ENCODE results near the gene PKD2. TPM values are rescaled to one million over a fixed set of nuclear protein-coding genes. Genes with fewer than 3 reads are reported as not detected.

The PKD2 gene
- total and polyA plus RNA-seq, 2 of the 13 experiments (the other 11 are each of a cell fraction or from before 2014, with no cell fraction given) = 5.6 to 9.1 TPM

GRCh38 chr4:88054901-88055300, 47.5 kb downstream of the PKD2 start (continued):
- peak; percentile 34; the same call in 1 of the 2 replicates for TF ChIP-seq THRA (CRISPR knock-in tag; IDR thresholded peaks at IDR 0.05; ENCODE audit: borderline replicate concordance)

- CTCF ChIA-PET (ENCODE audit: low intra/inter-chr PET ratio, low total read pairs) = interaction anchor here (1.2 kb wide), 1 partner anchor 154 kb away, joined by 4 read pairs; no protein-coding TSS in a partner anchor
- Histone ChIP-seq H3K79me2 (ENCODE audit: insufficient read depth, low read length) (no peaks in the 10 kb centered on the region), H3K4me2 (ENCODE audit: low read depth, low read length) (no peak overlapping the region), H3K36me3 (replicated peaks in 1 of 2; ENCODE audit: control insufficient read depth in 1 of 2, insufficient read depth in 2 of 2, low read length in 2 of 2) (0 out of 5 replicates have a peak, but pooled peaks cover 0 to 2% of the 10 kb centered on the region in 2 experiments), H3K27ac (ENCODE audit: extremely low read length, insufficient read depth, low read length) (no peak overlapping the region), H4K20me1 (ENCODE audit: insufficient read depth, low read length) (no peaks in the 10 kb centered on the region), H3K9me3 (ENCODE audit: low read length) (no peaks in the 10 kb centered on the region), H2AFZ (ENCODE audit: low read length) (no peak overlapping the region), H3K4me1 (ENCODE audit: insufficient read depth, low read length) (peaks cover 20% of the 10 kb centered on the region), H3K27me3 (ENCODE audit: control insufficient read depth in 1 of 2, insufficient read depth in 2 of 2, low read length in 2 of 2) (no peaks in the 10 kb centered on the region), H3K4me3 (replicated peaks in 1 of 3; ENCODE audit: insufficient read depth in 1 of 3, low read depth in 2 of 3, low read length in 3 of 3) (no peak overlapping the region), H3K9ac (ENCODE audit: insufficient read depth, low read depth, low read length) (no peak overlapping the region)
- TF ChIP-seq ARNT2 (CRISPR knock-in tag; IDR thresholded peaks at IDR 0.05; ENCODE audit: low read depth) = no peak
- no peak for TF ChIP-seq ZNF670 (CRISPR knock-in tag; IDR thresholded peaks at IDR 0.05; ENCODE audit: borderline replicate concordance)
- TF ChIP-seq MAFF (IDR thresholded peaks at IDR 0.05; ENCODE audit: low read depth, low read length) = peak; percentile 92
- no peak for TF ChIP-seq ZNF598 (CRISPR knock-in tag; IDR thresholded peaks at IDR 0.05; ENCODE audit: borderline replicate concordance)
- peak; percentile 87 to 91 for TF ChIP-seq MAFK (conservative IDR thresholded peaks at IDR 0.05 in 1 of 2, IDR thresholded peaks at IDR 0.05 in 1 of 2; ENCODE audit: low read length in 2 of 2)
- TF ChIP-seq SP2 (CRISPR knock-in tag; IDR thresholded peaks at IDR 0.05) = no peak
- no peak for TF ChIP-seq CREM (IDR thresholded peaks at IDR 0.05)
- TF ChIP-seq CREM (CRISPR knock-in tag; IDR thresholded peaks at IDR 0.05) = no peak
- TF ChIP-seq DNMT3B (CRISPR knock-in tag; conservative IDR thresholded peaks at IDR 0.05) = no peak
- TF ChIP-seq, protein P1, sequence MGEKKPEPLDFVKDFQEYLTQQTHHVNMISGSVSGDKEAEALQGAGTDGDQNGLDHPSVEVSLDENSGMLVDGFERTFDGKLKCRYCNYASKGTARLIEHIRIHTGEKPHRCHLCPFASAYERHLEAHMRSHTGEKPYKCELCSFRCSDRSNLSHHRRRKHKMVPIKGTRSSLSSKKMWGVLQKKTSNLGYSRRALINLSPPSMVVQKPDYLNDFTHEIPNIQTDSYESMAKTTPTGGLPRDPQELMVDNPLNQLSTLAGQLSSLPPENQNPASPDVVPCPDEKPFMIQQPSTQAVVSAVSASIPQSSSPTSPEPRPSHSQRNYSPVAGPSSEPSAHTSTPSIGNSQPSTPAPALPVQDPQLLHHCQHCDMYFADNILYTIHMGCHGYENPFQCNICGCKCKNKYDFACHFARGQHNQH (CRISPR knock-in tag; IDR thresholded peaks at IDR 0.05) = no peak
- no peak for TF ChIP-seq PAWR (CRISPR knock-in tag; IDR thresholded peaks at IDR 0.05; ENCODE audit: borderline replicate concordance)
- TF ChIP-seq ISX (CRISPR knock-in tag; conservative IDR thresholded peaks at IDR 0.05) = no peak
- 96% methylated on average over 3 of the region's 3 CpGs for WGBS (ENCODE audit: low lambda C conversion rate)
- in situ Hi-C loops (cut with HindIII; ENCODE audit: extremely low pct_ligation_motif_present, low pct_unique_long_range_greater_than_20kb) (no loop called here), intact Hi-C loops (cut with micrococcal nuclease; ENCODE audit: unreplicated experiment) (no loop called here)
- POLR2A ChIA-PET = no interaction called here
- DNase-seq (ENCODE audit: low spot score) (no peak), ATAC-seq (no peak), FAIRE-seq (no peak)
- BruUV-seq (replicated peaks) = no TSS peak
Observed at GRCh38 chr4:88058295-88058694, 50.9 kb downstream of the PKD2 start.

Data from HepG2 (cell line).